HG03039 (cell line): Measurements from ENCODE around the gene LILRA6.
A peak's percentile ranks its signal among the peaks of the same experiment; 100 is the strongest.

Experiments used
- ATAC-seq: cut with Tn5 transposase; IDR thresholded peaks from one replicate; pipeline ENCODE4 v1.9.1; 2021; ENCODE audit warnings: mild to moderate bottlenecking, moderate library complexity; ENCODE audit not compliant: unreplicated experiment

LILRA6 gene

DNA sequence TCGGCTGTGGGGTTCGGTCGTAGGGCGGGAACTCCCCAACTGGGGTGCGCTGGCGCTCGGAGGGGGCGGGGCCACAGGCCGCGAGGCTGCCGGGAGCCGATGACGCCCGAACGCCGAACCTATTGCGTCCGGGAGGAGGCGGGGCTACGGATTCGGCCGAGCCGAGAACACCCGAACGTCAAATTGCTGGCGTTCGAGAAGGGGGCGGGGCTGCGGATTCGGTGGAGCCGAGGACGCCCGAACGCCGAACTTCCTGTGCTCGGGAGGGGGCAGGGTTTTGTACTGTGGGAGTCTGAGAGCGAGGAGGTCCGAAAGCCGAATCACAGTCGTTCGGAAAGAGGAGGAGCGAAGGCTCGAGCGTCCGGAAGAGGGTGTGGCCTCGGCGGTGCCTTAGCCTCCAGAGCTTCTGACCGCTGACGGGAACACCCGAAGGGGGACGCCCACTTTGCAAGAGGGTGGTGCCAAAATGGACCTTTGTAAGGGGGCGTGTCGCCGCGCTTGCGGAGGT, 52.0 kb downstream of the LILRA6 start:
- ATAC-seq = peak; percentile 37

DNA sequence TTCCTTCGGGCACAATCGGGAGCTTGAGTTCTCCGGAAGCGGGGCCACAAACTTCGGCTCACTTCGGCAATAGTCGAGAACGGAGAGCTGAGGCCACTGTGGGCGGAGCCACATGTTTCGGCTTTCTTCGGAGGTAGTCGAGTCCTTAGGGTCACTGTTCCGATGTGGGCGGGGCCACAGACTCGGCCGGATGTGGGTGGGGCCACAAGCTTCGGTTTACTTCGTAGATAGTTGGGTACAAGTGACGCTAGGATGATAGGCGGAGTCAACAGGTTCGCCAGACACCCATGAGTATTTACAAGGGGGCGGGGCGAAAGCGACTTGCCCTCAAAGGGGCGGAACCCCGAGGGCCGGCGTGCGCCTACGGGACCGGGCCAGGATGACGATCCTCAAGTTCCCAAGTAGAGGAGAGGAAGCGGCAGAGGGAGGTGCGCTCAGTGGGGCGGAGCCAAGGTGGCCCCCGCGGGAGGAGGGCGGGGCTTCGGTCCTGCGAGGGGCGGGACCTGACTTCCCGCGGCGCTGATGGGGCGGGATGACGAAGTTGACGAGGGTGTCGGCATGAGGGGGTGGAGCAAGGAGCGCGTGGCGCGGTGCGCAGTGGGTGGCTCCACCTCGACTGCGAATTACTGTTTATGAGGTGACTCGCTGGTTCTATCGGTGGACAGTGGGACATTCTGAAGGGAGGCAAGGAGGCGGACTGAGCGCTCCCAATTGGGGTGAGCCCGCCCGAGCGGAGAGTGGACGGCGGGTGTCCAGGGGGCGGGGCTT, 52.7 kb downstream of the LILRA6 start:
- ATAC-seq = peak; percentile 39

DNA sequence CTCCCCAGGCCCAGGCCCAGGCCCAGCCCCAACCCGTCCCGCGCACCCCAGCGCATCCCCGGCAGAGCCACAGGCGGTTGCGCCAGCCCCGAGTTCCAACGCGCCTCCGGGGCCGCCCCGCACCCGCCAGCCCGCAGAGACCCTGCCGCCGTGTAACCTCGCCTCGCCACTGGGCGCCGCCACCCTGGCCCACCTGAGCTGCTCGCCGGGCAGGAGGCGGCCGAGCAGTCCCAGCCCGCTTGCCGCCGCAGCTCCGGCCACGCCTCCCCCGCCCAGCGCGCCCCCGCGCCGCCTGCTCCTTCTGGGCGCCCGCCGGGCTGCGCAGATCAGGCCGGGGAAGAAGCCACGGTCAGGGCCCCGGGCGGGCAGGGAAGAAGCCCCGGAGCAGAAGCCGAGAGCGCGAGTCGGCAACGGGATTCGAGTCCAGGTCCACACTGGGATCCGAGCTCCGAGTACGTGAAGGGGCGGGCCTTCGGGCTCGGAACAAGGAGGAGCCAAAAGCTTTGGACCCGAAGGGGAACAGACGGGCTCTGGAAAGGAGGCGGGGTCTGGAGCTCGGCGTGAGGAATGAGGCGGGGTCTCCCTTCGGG, 53.4 kb downstream of the LILRA6 start, which contains the start of gene MBOAT7:
TSS of gene MBOAT7 (minus strand) at position 436 of the 590 bp plus-strand sequence. CDS start 1,072 bp downstream, outside the sequence.
- ATAC-seq = peak; percentile 17

DNA sequence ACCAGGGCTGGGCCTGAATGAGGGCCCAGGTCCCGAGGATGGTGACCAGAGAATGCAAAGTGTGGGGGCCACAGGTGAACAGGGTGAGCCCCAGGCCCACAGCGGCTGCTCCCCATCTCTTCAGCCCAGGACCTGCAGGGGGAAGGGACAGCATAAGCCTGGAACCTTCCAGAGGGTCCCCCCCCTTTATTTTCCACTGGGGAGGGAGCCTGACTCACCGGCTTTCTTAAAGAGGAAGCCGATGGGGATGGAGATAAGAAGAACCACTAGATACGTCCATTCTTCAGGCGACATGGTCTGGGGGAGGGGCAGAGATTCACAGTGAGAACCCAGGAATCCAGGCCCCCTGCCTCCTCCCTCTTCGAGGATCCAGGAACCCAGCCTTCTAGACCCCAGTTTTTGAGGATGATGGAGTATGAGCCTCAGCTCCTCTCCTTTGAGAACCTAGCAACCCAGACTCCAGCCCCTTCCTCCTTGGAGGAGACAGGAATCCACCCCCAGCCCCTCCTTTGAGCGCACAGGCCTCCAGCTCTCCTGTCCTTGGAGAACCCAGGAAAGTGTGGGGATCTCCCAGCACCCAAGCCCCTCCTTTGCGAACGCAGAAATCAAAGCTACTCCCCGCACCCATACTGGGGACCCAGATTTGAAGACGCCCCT, 54.2 kb downstream of the LILRA6 start:
- ATAC-seq = no peak

DNA sequence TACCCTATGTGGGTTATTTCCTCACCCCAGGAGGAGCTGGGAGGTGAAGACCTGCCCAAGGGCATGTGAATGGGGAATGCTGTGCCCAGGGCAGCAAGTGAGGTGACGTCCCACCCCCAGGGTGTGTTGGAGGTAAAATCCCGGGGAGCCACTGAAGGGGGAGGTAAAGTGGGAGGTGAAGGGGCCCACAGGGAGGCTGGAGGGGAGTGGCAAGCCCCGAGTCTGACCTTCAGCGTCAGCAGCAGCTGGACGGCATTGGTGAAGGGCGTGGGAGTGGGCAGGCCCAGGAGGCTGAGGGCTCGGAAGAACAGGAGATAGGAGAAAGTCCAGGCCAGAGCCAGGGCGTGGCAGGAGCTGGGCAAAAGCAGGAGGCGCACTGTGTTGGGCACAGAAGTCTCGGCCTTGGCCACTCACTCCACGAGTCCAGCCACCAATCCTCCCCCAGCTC, 55.6 kb downstream of the LILRA6 start:
- ATAC-seq = no peak
